Measurements from ENCODE around the gene CELSR1.

Gene CELSR1

GRCh38 chr22:46561435-46561905 lies 24.1 kb upstream of the CELSR1 start:
- H4K20me1 ChIP-seq (ENCODE audit: control insufficient read depth, insufficient read depth, low read depth, low read length): no peaks in the 10 kb centered on the region
- TF ChIP-seq CTCF (IDR thresholded peaks at IDR 0.05; ENCODE audit: low read depth, low read length, poor library complexity, severe bottlenecking): no peak
- no peaks in the 10 kb centered on the region for H3K36me3 ChIP-seq (ENCODE audit: control insufficient read depth, low read length)
- no peaks in the 10 kb centered on the region for H3K79me2 ChIP-seq (ENCODE audit: control insufficient read depth, low read length)
- H3K4me3 ChIP-seq (ENCODE audit: low read length): peak overlapping the region; percentile 51
- 0 out of 2 replicates have a peak, but pooled peaks cover 3% of the 10 kb centered on the region for H3K9me3 ChIP-seq (ENCODE audit: control insufficient read depth, insufficient read depth, low read length)
- H3F3A ChIP-seq (ENCODE audit: control insufficient read depth, insufficient read depth): 0 out of 2 replicates have a peak, but pooled peaks cover 4% of the 10 kb centered on the region
- H3K27ac ChIP-seq (ENCODE audit: low read depth, low read length): no peak overlapping the region
- no peaks in the 10 kb centered on the region for H3K9me2 ChIP-seq (replicated peaks; ENCODE audit: control insufficient read depth, low read length)
- peaks cover 37% of the 10 kb centered on the region for H3K4me1 ChIP-seq (ENCODE audit: control insufficient read depth, low read length)
- H3K4me2 ChIP-seq (ENCODE audit: low read length): peak overlapping the region; percentile 53
- no peaks in the 10 kb centered on the region for H3K27me3 ChIP-seq (ENCODE audit: control insufficient read depth, low read length)

GRCh38 chr22:46560696-46561295 lies 23.4 kb upstream of the CELSR1 start:
- Histone ChIP-seq H3K9me3 (ENCODE audit: control insufficient read depth, insufficient read depth, low read length) (0 out of 2 replicates have a peak, but pooled peaks cover 3% of the 10 kb centered on the region), H3K4me3 (ENCODE audit: low read length) (peak overlapping the region; percentile 51), H3K27me3 (ENCODE audit: control insufficient read depth, low read length) (no peaks in the 10 kb centered on the region), H3K79me2 (ENCODE audit: control insufficient read depth, low read length) (no peaks in the 10 kb centered on the region), H4K20me1 (ENCODE audit: control insufficient read depth, insufficient read depth, low read depth, low read length) (no peaks in the 10 kb centered on the region), H3K27ac (ENCODE audit: low read depth, low read length) (no peak overlapping the region), H3K9me2 (replicated peaks; ENCODE audit: control insufficient read depth, low read length) (no peaks in the 10 kb centered on the region), H3K4me2 (ENCODE audit: low read length) (peak overlapping the region; percentile 53), H3K4me1 (ENCODE audit: control insufficient read depth, low read length) (peaks cover 37% of the 10 kb centered on the region), H3F3A (ENCODE audit: control insufficient read depth, insufficient read depth) (0 out of 2 replicates have a peak, but pooled peaks cover 4% of the 10 kb centered on the region), H3K36me3 (ENCODE audit: control insufficient read depth, low read length) (no peaks in the 10 kb centered on the region)
- no peak for TF ChIP-seq EZH2phosphoT487 (IDR thresholded peaks at IDR 0.05; ENCODE audit: borderline replicate concordance, low read length)
- TF ChIP-seq CTCF (IDR thresholded peaks at IDR 0.05; ENCODE audit: low read depth, low read length, poor library complexity, severe bottlenecking): no peak

- Histone ChIP-seq H3K9me2 (replicated peaks; ENCODE audit: control insufficient read depth, low read length) (no peaks in the 10 kb centered on the region), H3K4me2 (ENCODE audit: low read length) (no peak overlapping the region), H3K4me3 (ENCODE audit: low read length) (no peak overlapping the region), H3K36me3 (ENCODE audit: control insufficient read depth, low read length) (no peaks in the 10 kb centered on the region), H3F3A (ENCODE audit: control insufficient read depth, insufficient read depth) (0 out of 2 replicates have a peak, but pooled peaks cover 4% of the 10 kb centered on the region), H3K79me2 (ENCODE audit: control insufficient read depth, low read length) (no peaks in the 10 kb centered on the region), H4K20me1 (ENCODE audit: control insufficient read depth, insufficient read depth, low read depth, low read length) (no peaks in the 10 kb centered on the region), H3K9me3 (ENCODE audit: control insufficient read depth, insufficient read depth, low read length) (0 out of 2 replicates have a peak, but pooled peaks cover 3% of the 10 kb centered on the region), H3K4me1 (ENCODE audit: control insufficient read depth, low read length) (peaks cover 23% of the 10 kb centered on the region), H3K27me3 (ENCODE audit: control insufficient read depth, low read length) (no peaks in the 10 kb centered on the region), H3K27ac (ENCODE audit: low read depth, low read length) (no peak overlapping the region)
- TF ChIP-seq CTCF (IDR thresholded peaks at IDR 0.05; ENCODE audit: low read depth, low read length, poor library complexity, severe bottlenecking) (no peak), EZH2phosphoT487 (IDR thresholded peaks at IDR 0.05; ENCODE audit: borderline replicate concordance, low read length) (no peak)
Measured at GRCh38 chr22:46557736-46558480, 20.5 kb upstream of the CELSR1 start.

Data from DOHH2 (cell line).